ENCODE data around the gene DDX42.

DNA sequence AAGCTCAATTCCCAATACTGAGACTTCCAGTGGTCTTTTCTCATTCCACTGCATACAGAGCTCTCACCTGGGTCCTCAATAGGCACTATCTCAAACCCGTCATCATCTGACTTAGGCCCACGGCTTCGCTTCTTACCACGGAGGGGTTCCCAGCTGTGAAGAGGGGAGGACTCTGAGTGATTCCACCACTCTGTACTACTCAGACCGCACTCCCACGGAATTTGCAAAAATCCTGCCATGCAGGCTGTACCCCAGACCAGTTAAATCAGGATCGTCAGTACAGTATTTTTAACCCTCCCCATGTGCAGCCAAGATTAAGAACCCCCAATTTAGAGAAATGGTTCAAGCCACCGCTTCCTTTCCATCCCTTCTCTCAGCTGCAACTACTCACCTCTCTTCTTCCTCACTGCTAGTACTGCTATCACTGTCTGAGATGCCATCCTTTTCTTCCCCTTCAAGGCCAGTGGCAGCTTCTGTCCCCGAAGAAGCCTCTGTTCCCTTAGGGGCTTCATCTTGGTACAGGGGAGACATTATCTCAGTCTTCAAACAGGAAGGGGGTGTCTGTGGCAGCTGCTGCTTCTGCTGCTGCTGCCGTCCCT is 47.1 kb downstream of the DDX42 start:
- TF ChIP-seq REST (IDR thresholded peaks at IDR 0.05; ENCODE audit: unreplicated experiment) = no peak
- TF ChIP-seq, protein P1, sequence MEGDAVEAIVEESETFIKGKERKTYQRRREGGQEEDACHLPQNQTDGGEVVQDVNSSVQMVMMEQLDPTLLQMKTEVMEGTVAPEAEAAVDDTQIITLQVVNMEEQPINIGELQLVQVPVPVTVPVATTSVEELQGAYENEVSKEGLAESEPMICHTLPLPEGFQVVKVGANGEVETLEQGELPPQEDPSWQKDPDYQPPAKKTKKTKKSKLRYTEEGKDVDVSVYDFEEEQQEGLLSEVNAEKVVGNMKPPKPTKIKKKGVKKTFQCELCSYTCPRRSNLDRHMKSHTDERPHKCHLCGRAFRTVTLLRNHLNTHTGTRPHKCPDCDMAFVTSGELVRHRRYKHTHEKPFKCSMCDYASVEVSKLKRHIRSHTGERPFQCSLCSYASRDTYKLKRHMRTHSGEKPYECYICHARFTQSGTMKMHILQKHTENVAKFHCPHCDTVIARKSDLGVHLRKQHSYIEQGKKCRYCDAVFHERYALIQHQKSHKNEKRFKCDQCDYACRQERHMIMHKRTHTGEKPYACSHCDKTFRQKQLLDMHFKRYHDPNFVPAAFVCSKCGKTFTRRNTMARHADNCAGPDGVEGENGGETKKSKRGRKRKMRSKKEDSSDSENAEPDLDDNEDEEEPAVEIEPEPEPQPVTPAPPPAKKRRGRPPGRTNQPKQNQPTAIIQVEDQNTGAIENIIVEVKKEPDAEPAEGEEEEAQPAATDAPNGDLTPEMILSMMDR (conservative IDR thresholded peaks at IDR 0.05; ENCODE audit: low read depth in 2 of 2) = no peak
- TF ChIP-seq POLR2AphosphoS5 (IDR thresholded peaks at IDR 0.05; ENCODE audit: low read depth) = no peak
- TF ChIP-seq NANOG (IDR thresholded peaks at IDR 0.05; ENCODE audit: borderline replicate concordance) = no peak
- no peak for TF ChIP-seq ETS1 (IDR thresholded peaks at IDR 0.05)
- TF ChIP-seq CREB1 (CRISPR knock-in tag; IDR thresholded peaks at IDR 0.05; ENCODE audit: low read depth) = no peak
- TF ChIP-seq ZNF331 (CRISPR knock-in tag; IDR thresholded peaks at IDR 0.05; ENCODE audit: low read depth) = no peak
- no peak for TF ChIP-seq EZH2 (IDR thresholded peaks at IDR 0.05; ENCODE audit: low read depth, unreplicated experiment)
- TF ChIP-seq ZNF114 (CRISPR knock-in tag; IDR thresholded peaks at IDR 0.05) = no peak
- no peak for TF ChIP-seq EZH2phosphoT487 (IDR thresholded peaks at IDR 0.05; ENCODE audit: unreplicated experiment)
- TF ChIP-seq JUNB (IDR thresholded peaks at IDR 0.05; ENCODE audit: unreplicated experiment) = no peak
- no peak for TF ChIP-seq STAT1 (IDR thresholded peaks at IDR 0.05; ENCODE audit: unreplicated experiment)
- TF ChIP-seq, protein P2, sequence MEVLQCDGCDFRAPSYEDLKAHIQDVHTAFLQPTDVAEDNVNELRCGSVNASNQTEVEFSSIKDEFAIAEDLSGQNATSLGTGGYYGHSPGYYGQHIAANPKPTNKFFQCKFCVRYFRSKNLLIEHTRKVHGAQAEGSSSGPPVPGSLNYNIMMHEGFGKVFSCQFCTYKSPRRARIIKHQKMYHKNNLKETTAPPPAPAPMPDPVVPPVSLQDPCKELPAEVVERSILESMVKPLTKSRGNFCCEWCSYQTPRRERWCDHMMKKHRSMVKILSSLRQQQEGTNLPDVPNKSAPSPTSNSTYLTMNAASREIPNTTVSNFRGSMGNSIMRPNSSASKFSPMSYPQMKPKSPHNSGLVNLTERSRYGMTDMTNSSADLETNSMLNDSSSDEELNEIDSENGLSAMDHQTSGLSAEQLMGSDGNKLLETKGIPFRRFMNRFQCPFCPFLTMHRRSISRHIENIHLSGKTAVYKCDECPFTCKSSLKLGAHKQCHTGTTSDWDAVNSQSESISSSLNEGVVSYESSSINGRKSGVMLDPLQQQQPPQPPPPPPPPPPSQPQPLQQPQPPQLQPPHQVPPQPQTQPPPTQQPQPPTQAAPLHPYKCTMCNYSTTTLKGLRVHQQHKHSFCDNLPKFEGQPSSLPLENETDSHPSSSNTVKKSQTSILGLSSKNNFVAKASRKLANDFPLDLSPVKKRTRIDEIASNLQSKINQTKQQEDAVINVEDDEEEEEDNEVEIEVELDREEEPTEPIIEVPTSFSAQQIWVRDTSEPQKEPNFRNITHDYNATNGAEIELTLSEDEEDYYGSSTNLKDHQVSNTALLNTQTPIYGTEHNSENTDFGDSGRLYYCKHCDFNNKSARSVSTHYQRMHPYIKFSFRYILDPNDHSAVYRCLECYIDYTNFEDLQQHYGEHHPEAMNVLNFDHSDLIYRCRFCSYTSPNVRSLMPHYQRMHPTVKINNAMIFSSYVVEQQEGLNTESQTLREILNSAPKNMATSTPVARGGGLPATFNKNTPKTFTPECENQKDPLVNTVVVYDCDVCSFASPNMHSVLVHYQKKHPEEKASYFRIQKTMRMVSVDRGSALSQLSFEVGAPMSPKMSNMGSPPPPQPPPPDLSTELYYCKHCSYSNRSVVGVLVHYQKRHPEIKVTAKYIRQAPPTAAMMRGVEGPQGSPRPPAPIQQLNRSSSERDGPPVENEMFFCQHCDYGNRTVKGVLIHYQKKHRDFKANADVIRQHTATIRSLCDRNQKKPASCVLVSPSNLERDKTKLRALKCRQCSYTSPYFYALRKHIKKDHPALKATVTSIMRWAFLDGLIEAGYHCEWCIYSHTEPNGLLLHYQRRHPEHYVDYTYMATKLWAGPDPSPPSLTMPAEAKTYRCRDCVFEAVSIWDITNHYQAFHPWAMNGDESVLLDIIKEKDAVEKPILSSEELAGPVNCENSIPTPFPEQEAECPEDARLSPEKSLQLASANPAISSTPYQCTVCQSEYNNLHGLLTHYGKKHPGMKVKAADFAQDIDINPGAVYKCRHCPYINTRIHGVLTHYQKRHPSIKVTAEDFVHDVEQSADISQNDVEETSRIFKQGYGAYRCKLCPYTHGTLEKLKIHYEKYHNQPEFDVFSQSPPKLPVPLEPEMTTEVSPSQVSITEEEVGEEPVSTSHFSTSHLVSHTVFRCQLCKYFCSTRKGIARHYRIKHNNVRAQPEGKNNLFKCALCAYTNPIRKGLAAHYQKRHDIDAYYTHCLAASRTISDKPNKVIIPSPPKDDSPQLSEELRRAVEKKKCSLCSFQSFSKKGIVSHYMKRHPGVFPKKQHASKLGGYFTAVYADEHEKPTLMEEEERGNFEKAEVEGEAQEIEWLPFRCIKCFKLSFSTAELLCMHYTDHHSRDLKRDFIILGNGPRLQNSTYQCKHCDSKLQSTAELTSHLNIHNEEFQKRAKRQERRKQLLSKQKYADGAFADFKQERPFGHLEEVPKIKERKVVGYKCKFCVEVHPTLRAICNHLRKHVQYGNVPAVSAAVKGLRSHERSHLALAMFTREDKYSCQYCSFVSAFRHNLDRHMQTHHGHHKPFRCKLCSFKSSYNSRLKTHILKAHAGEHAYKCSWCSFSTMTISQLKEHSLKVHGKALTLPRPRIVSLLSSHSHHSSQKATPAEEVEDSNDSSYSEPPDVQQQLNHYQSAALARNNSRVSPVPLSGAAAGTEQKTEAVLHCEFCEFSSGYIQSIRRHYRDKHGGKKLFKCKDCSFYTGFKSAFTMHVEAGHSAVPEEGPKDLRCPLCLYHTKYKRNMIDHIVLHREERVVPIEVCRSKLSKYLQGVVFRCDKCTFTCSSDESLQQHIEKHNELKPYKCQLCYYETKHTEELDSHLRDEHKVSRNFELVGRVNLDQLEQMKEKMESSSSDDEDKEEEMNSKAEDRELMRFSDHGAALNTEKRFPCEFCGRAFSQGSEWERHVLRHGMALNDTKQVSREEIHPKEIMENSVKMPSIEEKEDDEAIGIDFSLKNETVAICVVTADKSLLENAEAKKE (CRISPR knock-in tag; IDR thresholded peaks at IDR 0.05) = no peak
